ENCODE results near the gene ADAMTS2. TPM values are rescaled to one million over a fixed set of nuclear protein-coding genes. Genes with fewer than 3 reads are reported as not detected.

ADAMTS2 gene
- total and polyA plus RNA-seq, 2 of the 8 experiments (the other 6 are each of a cell fraction or from before 2014, with no cell fraction given) = 6.6 to 7.3 TPM

DNA sequence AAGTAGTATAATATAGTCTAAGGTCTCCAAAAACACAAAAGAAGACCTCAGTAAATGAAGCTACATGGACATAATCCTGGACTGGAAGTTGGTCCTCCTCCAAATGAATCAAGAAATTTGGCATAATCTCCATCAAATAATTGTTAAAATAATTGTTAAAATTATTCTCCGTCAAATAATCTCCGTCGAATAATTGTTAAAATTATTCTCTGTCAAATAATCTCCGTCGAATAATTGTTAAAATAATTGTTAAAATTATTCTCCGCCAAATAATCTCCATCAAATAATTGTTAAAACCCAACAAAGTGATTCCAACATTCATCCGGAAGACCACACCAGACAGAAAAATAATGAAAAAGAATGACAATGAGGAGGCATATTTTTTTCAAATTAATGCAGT is 130.6 kb downstream of the ADAMTS2 start (continued):
- TF ChIP-seq CHD1 (IDR thresholded peaks at IDR 0.05; ENCODE audit: low read depth, low read length) = no peak
- no peak for TF ChIP-seq SP1 (IDR thresholded peaks at IDR 0.05; ENCODE audit: low read depth, low read length)
- no peak for TF ChIP-seq TEAD4 (IDR thresholded peaks at IDR 0.05; ENCODE audit: low read depth, low read length)
- no peak for TF ChIP-seq GABPA (IDR thresholded peaks at IDR 0.05; ENCODE audit: borderline replicate concordance, insufficient read depth, low read length)
